COLO668 (cell line): ENCODE measurements around the gene PRKAA2.
"Not testable (repeated sequence)": the region's sequence is repeated elsewhere in the genome, so short reads cannot be mapped to it uniquely, and the experiment has no call there.

Source experiments
- DNase-seq: peaks from one replicate; lab custom pipeline; 2025; ENCODE audit not compliant: unreplicated experiment; lab: John Stamatoyannopoulos, UW

PRKAA2 gene

DNA sequence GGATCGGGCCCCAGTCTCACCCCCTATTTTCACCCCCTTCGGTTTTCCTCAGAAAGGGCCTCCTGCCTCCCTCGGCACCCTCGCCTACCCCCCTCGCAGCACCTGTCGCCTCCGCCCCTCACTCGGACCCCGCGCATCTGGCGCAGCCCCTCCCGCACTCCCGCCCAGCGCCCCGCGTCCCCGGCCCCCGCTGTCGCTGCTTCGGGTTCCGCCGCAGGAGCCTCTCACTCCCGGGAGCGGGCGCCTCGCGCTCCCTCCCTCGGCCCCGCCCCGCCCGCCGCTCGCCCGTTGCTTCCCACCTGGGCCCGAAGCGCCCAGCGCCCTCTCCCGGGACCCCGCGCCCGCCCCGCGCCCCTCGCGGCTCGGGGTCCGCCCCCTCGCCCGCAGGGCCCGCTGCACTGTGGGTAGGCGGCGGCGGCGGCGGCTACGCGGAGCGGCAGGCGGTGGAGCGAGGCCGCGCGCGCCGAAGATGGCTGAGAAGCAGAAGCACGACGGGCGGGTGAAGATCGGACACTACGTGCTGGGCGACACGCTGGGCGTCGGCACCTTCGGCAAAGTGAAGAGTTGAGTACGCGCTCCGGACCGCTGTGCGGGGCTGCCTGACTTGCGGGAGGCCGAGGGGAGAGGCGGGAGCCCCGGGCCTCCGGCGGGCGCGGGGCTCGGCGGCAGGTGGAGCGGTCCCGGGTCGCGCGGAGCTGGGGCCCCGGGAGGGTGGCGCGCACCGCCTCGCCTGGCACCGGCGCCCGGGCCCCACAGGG, at the start of gene PRKAA2:
PRKAA2 (plus strand) TSS at position 396 of the 758 bp plus-strand sequence; CDS start at position 470, 74 bp downstream.
- DNase-seq: peak; percentile 91

GRCh38 chr1:56595397-56596191, 49.5 kb upstream of the PRKAA2 start:
- not testable (repeated sequence) for DNase-seq

- not testable (repeated sequence) for DNase-seq
Measured at GRCh38 chr1:56610097-56610496, 35.0 kb upstream of the PRKAA2 start.

DNA sequence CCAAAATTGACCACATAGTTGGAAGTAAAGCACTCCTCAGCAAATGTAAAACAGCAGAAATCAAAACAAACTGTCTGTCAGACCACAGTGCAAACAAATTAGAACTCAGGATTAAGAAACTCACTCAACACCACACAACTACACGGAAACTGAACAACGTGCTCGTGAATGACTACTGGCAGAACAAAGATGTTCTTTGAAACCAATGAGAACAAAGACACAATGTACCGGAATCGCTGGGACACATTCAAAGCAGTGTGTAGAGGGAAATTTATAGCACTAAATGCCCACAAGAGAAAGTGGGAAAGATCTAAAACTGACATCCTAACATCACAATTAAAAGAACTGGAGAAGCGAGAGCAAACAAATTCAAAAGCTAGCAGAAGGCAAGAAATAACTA, 34.3 kb upstream of the PRKAA2 start:
- not testable (repeated sequence) for DNase-seq

DNA sequence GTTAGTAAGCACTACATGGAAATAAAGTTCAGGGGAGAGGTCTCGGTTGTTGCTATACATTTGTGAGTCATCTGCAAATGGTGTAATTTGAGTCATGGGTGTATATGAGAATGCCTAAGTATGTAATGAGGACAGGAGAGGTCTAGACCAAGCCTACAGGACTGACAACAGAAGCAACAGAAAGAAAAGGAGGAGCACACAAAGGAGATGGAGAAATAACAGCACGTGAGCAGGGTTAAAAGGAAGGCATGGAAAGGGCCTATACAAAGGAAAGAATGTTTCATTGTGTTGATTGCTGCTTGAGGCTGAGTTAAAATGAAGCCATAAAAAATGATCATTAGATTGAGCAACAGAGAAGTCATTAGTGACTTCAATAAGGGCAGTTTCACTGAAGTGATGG, 28.0 kb upstream of the PRKAA2 start:
- no peak for DNase-seq

GRCh38 chr1:56625819-56626440, 19.2 kb upstream of the PRKAA2 start:
- DNase-seq: no peak

DNA sequence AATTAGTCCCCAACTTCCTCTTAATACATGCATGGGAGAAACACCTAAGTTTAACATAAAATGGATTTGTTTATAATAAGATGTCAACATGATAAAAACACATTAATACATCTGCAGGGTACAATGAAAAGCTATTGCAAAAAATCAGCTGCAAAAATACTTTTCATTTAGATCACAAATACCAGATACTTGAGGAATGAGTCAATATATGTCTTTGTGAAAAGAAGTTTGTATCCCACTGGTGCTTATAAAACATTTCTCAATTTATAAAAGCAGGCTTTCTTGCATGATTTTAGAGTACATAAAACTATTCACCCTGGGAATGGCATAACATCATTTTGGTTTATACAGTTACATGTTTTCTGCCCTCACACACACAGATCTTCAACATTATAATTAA, 18.6 kb upstream of the PRKAA2 start:
- no peak for DNase-seq

DNA sequence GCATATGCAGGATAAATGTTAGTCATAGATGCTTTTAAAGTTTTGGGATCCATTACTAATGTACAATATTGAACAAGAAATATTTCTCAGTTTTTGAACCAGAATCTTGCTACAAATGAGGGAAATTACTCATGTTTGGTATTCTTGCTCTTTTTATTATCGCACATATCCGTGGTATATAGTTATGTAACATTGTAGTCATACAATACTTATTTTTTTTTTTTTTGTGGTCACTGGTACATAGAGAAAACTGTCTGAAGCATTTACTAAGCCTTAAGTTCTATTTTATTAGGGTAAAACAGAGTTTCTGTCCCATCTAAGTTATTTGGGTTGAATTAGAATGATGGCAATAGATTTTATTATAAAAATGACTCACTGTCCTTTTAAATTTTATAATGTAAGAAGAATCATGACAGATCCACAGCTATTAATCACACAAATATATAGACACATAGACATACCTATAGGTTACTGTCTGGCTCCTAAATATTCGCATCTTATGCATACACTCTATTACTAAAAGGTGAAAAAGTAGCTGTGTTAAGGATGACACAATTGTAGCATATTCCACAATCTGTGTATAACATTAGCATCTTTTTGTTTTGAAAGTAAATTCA, 18.0 kb upstream of the PRKAA2 start:
- no peak for DNase-seq

GRCh38 chr1:56627636-56628039, 17.5 kb upstream of the PRKAA2 start:
- DNase-seq: no peak

DNA sequence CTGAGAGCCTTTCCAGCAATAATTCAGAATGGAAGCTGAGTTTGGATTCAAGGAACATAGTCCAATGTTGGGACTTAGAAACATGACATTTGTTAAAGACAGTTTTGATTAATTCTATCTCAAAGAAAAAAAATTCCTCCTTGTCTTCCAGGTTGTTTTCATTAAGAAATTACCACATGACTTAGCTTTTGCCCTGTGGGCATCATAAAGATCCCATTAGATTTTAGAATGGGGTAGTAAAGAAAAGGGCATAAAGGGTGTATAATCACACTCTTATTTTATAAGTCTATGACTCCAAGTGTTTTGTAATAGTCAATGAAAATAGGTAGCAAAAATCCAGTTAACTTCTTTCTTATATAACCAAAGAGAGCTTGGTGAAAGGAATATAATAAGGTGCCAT, 14.3 kb upstream of the PRKAA2 start:
- DNase-seq: no peak

- no peak for DNase-seq
Measured at GRCh38 chr1:56631901-56632300, 13.2 kb upstream of the PRKAA2 start.

- no peak for DNase-seq
Measured at GRCh38 chr1:56634981-56635380, 10.1 kb upstream of the PRKAA2 start.

DNA sequence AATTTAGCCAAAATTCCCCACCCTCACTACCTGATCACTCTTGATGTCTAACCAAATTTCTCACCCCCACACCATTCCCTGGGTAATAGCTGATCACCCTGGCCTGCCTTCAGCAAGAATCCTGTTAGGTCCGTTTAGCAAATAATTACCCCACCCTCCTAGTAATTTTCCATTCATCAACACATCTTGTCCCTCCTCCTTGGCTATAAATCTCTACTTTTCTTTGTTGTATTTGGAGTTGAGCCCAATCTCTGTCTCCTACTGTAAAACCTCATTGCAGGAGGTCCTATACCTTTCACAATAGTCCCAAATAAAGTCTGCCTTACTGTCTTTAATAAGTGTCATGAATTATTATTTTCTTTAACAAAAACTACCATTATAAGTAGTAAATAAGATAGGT, 6.9 kb upstream of the PRKAA2 start:
- no peak for DNase-seq

GRCh38 chr1:56639211-56639610, 5.9 kb upstream of the PRKAA2 start:
- no peak for DNase-seq

GRCh38 chr1:56643661-56644060, 1.5 kb upstream of the PRKAA2 start:
- no peak for DNase-seq

- DNase-seq: peak; percentile 73
Measured at GRCh38 chr1:56644064-56644918, 823 bp upstream of the PRKAA2 start.

- no peak for DNase-seq
Measured at GRCh38 chr1:56645677-56646305, 677 bp downstream of the PRKAA2 start.

DNA sequence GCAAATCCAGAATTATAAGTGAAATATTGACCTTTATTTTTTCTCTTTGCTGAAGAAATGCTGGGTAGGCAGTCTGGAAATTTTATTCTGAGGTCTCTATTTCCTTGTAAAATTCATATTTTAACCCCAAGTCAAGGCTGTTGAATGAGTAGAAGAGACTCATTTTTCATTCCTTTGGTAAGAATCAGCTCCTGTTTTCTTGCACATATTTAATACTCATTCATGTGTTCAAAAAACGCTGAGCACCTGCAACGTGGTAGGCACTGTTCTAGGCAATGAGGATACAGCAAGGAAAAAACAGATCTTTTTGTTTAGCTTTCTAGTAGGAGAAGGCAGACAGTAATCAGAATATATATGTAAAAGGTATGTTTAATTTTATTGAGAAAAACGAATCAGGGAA, 1.5 kb downstream of the PRKAA2 start:
- no peak for DNase-seq

- DNase-seq: no peak
Measured at GRCh38 chr1:56647106-56647505, 2.0 kb downstream of the PRKAA2 start.

DNA sequence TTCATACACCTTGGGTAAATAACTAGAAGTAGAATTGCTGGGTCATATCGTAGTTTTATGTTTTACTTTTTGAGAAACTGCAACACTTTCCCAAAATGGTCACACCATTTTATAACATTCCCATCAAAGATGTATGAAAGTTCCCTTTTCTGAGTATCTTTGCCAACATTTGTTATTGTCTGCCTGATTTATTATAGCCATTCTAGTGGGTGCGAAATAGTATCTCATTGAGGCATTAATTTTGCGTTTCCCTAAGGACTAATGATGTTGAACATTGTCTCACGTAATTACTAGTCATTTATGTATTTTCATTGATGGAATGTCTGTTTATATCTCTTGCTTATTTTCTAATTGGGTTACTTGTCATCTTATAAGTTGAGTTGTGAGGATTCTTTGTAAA, 3.4 kb downstream of the PRKAA2 start:
- DNase-seq: no peak
